C4-2B (cell line): ENCODE measurements around the gene BRINP2.

ENCODE experiments used
- ZFX ChIP-seq: fragments of 450-650 bp; IDR thresholded peaks from 2 replicates; pipeline ENCODE4 v1.6.1; 2017
- TF ChIP-seq, protein P1 (sequence below): fragments of 450-650 bp; conservative IDR thresholded peaks from 2 replicates; pipeline ENCODE4 v1.5.1; 2017; ENCODE audit warnings: mild to moderate bottlenecking

DNA sequence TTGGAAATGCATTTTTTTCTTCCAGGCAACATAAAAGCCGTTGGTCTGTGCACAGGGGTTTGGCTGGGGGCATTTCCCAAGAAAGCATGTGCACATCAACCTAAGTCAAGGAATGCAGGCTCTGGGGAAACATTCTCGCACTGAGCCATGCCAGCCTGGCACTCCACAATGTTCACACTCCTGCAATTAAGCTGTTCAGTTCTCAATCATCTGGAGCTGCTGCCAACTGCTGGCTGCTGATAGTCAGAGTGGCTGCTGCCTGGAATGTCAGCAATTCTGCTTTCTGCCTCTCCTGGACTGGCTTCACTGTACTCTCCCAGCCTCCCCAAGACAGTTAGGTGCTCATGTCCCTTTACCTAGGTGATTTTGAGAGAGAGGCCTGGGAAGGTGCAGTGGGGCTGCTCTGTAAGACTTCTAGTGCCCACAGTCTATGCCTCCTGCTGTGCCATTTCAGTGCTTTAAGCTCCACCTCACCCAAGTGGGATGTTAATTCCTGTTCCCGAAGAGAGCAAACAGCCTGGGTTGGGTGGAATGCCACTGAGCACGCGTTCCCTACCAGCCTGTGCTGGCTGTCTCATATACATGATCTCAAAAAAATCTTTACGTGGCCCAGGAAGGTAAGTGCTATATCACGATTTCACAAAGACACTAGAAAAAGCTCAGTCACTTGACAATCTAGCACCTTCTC, 131.7 kb downstream of the BRINP2 start:
- TF ChIP-seq, protein P1, sequence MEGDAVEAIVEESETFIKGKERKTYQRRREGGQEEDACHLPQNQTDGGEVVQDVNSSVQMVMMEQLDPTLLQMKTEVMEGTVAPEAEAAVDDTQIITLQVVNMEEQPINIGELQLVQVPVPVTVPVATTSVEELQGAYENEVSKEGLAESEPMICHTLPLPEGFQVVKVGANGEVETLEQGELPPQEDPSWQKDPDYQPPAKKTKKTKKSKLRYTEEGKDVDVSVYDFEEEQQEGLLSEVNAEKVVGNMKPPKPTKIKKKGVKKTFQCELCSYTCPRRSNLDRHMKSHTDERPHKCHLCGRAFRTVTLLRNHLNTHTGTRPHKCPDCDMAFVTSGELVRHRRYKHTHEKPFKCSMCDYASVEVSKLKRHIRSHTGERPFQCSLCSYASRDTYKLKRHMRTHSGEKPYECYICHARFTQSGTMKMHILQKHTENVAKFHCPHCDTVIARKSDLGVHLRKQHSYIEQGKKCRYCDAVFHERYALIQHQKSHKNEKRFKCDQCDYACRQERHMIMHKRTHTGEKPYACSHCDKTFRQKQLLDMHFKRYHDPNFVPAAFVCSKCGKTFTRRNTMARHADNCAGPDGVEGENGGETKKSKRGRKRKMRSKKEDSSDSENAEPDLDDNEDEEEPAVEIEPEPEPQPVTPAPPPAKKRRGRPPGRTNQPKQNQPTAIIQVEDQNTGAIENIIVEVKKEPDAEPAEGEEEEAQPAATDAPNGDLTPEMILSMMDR, result no peak
- TF ChIP-seq ZFX, result no peak
